HUDEP-2 (cell line): Measurements from ENCODE around the gene SLC10A7.

ENCODE experiments used
- DNase-seq, 76 experiments: peaks; one replicate each; lab custom pipeline; 2025; ENCODE audit not compliant: unreplicated experiment in 76 of 76; lab: John Stamatoyannopoulos, UW

SLC10A7 gene, protein sequence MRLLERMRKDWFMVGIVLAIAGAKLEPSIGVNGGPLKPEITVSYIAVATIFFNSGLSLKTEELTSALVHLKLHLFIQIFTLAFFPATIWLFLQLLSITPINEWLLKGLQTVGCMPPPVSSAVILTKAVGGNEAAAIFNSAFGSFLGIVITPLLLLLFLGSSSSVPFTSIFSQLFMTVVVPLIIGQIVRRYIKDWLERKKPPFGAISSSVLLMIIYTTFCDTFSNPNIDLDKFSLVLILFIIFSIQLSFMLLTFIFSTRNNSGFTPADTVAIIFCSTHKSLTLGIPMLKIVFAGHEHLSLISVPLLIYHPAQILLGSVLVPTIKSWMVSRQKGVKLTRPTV

DNA sequence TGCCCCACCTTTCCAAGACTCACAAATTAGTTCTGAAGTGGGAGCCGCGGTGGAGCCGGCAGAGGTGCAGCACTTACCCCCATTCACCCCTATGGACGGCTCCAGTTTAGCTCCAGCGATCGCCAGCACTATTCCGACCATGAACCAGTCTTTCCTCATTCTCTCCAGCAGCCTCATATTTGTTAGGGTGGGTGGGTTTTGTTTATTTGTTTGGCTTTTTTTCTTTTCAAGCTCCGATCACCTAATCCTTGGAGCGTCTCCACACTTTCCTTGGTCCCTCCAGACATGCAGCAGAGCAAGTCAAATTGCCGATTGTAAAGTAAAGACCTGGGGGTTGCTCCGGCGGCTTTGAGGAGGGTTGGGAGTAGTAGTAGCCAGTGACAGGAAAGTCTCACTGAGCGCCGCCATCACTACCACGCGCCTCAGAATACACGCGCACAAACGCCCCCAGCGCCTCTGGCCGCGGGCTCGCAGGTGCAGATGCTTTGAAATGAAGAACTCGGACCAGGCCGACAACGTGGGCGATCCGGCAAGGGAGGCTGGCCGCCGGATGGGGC is at the start of gene SLC10A7:
TSS of gene SLC10A7 (minus strand) at position 400 of the 557 bp plus-strand sequence. CDS start at position 177, 223 bp downstream.
- DNase-seq, result peak in 68 of 76 experiments; percentile 7 to 77 (median 50)

DNA sequence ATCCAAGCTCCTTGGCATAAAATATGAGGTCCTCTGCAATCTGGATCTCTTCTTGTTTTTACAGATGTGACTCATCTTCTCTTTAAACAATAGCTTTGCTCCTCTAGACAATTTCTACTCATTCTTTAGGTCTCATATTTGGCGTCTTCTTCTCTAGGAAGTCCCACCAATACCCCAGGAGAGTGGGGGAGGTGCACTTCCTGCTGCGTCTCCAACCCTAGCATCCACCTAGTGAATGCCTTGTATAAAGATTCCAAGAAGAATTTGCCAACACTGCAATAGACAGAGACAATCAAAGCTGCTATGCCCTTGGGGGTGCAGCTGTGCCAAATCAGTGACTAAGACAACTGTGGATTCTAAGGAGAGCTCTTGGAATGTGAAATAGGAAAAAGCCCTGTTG is 45.7 kb upstream of the SLC10A7 start:
- no peak for DNase-seq

DNA sequence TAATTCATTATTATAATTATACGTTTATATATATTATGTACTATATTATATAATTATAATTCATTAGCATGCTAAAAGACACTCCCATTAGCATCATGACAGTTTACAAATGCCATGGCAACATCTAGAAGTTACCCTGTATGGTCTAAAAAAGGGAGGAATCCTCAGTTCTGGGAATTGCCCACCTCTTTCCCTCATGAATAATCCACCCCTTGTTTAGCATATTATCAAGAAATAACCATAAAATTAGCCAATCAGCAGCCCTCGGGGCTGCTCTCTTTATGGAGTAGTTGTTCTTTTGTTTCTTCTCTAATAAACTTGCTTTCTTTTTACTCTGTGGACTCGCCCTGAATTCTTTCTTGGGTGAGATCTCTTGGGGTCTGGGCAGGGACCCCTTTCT is 42.8 kb upstream of the SLC10A7 start:
- no peak for DNase-seq

DNA sequence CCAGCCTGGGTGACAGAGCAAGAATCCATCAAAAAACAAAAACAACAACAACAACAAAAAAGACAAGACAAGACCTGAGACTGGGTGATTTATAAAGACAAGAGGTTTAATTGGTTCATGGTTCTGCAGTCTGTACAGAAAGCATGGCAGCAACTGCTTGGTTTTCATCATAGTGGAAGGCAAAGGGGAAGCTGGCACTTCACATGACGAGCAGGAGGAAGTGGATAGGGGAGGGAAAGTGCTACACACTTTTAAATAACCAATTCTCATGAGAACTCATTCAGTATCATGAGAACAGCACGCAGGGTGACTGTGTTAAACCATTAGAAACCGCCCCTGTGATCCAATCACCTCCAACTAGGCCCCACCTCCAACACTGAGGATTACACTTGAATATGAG is 28.4 kb upstream of the SLC10A7 start:
- no peak for DNase-seq

DNA sequence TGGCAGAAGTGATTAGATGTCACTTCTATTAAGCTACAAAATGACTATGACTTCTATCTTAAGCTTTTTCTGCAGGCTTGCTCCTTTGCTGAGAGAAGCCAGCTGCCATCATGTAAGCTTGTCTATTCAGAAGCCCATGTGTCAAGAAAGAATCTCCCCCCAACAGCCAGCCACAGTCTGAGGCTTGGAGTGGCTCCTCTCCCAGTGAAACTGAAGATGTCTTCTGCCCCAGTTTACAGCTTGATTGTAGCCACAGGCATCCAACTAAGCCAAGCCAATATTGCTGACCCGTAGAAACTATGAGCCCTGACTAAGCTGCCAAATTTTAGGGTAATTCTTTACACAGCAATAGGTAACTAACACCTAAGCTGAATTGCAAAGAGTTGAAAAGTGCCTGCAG is 26.7 kb upstream of the SLC10A7 start:
- DNase-seq, result no peak

DNA sequence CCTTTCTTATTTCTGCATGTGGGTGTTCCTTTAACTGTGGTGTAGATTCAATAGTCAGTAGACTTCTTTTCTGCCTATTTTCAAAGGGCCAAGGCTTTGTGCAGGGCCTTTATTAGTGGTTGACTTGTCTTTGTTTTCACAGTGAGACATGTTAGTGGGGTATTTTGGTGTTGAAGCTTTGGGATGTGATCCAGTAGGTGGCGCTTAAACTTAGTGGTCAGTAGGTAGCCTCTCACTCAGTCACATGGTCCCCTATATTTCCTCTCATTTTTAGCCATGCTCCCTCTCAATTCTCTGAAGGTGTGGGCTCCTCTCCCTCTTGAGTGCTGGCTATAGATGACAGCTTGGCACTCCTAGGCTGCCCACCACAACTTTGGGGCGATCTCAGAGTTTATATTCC is 23.4 kb upstream of the SLC10A7 start:
- DNase-seq, result peak in 9 of 76 experiments; percentile 0 to 27 (median 2)

DNA sequence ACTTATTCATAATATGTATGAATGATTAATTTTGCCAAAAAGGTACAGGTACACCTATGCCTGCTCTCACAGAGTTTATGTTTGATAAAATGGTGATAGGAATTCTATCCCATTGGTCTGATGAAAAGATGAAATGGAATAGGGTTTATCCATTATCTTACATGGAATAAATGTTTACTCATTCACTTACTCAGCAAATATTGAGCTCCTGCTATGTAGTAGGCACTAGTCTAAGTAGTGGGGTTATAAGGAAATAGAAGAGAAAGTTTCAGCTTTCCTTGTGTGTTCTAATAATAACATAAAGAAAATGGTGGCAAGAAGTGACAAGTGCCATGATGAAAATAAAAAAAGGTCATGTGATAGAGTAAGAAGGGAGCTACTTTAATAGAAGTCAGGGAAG is 12.4 kb upstream of the SLC10A7 start:
- DNase-seq, result no peak

DNA sequence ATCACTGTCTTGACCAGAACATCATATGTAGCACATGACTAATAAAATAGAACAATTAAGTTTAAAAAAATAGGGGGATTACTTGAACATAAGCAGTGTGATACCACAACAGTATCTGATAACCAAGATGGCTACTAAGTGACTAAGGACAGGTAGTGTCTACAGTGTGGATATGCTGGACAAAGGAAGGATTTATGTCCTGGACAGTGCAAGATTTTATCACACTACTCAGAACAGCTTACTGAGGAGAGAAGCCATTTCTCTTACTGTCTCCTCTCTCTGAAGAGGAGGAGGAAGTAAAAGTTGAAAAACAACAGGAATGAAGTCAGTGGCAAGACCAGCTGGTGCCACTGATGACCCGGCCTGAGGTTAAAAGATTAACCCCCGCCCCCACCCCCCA is 4.0 kb upstream of the SLC10A7 start:
- DNase-seq, result no peak

DNA sequence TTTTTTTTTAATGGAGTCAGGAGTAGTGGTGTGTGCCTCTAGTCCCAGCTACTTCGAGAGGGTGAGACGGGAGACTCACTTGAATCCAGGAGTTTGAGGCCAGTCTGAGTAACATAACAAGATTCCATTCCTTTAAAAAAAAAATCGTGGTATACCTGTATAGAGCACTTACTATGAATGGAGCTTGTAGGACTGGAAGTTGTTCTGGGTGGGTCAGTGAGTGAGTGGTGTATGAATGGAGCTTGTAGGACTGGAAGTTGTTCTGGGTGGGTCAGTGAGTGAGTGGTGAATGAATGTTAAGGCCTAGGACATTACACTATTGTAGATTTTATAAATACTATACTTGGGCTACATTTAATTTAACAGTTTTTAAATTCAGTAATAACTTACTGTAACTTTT is 2.9 kb upstream of the SLC10A7 start:
- DNase-seq, result no peak

DNA sequence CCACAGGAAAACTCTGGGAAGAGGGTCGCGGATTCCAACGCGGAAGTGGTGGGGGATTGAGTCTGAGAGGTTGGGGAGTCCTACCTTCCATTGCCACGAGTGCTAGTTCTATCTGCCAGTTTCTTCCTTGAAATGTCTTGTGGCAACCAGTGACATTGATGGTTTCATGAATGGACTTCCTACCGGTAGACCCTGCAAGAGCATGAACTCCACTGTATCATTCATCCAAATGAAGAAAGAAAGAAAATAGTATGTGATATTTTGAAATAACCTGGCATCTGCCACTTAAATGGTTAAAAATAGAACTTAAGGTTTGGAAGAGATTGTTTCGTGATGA is 1.1 kb upstream of the SLC10A7 start:
- peak in 11 of 76 experiments; percentile 0 to 25 (median 8) for DNase-seq

DNA sequence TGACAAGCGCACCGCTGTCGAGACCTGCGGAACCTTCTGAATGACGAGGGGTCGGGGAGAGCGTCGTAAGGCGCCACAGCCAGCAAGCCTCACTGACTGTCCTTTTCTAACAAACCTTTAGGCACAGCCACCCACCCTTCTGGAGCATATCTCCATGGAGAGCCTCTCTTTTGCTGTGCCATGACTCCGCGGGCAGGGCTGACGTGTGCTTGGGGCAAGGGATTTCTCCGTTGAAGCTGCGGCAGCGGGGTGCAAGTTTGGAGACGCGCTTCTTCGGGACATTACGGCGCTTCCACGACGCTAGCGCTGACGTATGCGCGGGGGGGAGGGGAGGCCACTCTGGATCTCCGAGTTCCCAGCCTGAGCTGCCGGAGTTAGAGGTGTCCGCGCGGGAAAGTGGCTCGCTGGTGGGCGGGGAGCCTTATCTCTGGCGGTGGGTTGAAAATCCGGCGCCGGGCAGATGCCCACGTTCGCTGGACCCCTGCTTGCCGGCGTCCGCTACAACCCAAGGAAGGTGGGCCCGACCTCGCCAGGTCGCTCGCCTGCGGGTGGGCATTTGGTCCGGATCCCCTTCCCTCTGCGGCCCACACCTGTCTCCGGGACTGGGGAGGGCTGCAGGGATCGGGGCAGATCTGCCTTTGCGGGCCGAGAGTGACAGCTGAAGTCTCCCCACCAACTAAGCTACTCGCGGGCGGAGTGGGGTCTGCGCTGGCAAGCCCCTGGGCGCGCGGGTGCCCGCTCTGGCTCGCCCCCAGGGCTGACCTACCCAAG is 543 bp upstream of the SLC10A7 start:
- DNase-seq, result peak; percentile 1 to 86 (median 72)

DNA sequence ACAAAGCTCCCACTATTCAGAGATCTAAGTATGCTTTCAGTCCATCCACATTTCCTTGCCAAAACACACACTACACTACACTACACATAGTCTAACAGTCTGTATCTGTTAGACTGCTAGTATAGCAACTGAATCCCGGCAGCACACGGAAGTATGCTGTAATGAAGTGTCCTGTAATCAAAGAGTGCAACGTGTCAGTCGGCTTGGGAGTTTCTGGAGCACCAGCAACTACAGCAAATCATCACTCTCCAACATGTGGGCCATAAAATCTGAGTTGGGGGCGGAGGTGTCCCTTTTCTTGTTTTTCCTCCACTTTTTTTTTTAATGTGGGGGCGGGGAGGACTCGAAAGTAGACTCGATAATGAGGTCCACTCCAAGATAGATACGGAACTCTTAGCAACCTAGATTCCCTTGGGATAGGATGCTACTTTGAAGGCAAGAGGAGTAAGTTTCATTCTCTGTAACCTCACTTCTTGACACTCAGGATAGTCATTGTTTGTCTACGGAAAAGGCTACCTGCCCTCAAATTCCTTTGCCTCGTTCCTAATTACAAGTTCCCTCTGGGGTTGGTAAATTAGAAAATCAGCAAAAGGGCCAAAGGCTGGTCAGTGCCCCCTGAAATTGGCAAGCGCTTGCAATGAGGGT is 722 bp downstream of the SLC10A7 start:
- peak in 29 of 76 experiments; percentile 1 to 34 (median 13) for DNase-seq

DNA sequence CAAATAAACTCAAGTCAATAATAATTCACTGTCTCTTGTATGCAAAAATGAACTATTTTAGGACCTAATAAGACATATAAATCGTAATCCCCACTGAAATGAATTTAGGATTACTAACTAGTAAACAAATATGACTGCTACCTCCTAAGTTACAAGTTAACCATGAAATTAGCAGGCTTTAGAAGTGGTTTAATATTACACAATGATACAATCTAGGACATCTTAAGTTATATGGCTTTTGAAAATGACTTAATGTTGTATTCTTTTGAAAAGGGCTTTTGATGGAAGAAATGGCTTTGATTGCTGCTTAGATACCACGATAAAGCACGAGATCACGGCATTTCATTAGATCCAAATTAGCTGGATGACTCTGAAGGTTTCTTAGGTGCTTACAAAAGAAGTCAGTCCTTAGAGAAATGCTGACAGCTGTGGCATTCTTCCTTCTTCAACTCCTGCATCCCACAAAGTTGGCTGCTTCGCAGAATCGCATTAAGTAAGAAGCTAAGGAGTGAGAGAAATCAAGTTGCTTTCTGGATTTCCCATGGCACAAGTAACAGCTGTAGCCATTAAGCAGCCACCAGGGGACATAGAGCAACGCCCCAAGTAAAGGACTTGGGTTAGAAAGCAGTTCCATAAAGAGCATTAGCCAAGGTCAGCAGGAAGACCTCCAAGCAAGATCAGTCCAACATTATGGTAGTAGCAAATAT is 6.9 kb downstream of the SLC10A7 start:
- no peak for DNase-seq

DNA sequence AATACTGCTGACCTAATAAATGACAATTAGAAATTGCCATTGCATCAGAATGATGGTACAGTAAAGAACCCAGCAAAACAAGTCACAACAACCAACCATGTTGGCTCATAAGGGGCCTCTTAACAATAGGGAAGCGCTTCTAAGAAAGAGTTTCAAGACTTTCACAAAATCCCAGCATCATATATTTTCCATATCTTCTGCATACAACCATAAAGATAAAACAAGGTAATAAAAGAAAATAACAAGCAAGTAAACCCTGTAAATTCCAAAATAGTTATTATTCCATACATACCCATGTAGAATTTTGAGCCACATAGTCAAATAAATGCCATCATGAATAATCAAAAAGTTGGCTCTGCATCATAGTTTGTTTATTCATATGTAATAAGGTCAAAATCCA is 8.2 kb downstream of the SLC10A7 start:
- no peak for DNase-seq

DNA sequence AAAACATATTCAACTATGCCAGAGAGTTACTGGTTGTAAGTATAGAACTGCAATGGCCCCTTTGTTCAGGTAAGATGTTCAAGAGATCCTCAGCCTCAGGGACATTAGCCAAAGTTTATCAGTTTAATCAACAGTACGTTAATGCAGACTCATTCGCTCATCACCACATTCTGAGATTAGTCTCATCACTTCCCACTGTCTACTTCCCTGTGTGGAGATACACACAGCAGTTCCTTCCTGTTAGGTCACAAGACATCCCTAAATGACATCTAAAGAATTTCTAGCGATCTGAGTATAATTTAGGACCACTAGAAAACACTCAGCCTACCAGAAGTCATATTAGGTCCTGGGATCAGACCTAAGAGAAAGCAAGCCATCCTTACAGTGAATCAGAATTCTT is 10.4 kb downstream of the SLC10A7 start:
- DNase-seq, result peak in 1 of 76 experiments; percentile 11

DNA sequence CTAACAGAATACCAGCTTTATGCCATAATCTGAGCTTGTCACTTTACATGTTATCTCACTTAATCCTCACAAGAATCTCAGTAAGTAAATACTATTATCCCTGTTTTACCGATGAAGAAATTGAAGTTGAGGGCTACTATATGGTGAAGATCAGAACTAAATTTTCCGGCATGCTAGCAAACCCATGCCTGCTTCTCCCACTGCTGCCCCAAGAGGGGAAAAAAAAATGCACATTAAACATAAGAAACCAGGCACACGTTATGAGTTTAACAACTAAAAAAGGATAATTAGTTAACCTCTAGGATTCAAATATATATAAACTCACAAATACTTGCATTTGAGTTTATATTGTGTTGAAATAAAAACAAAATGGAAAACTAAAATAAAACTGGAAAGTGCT is 10.8 kb downstream of the SLC10A7 start:
- DNase-seq, result no peak

DNA sequence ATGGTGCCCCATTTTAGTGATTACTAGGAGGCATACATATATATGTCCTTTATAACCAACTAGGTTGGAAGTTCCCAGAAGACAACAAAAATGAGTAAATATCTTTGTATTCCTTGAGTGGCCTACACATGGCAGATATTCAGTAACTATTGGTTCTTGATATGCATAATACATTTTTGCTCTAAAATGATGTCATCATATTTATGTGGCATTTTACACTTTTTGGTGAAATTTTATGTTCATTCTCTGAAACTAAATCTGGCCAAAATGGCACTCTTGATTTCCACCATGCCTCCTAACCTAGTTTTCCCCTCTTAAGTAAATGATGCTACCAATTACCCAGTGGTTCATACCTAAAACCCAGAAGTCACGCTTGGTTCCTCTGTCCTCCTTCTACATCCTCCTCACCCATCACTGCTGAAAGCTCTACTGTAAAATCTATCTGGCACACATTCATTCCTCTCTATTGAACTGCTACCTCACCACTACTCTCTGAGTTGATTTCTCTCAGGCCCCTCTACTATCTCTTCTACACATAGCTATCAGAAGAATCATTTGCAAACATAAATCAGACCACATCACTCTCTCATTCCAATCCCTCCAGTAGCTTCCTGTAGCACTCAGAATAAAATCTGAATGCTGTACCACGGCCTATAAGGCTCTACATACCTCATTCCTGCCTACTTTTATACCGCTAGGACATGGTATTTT is 13.4 kb downstream of the SLC10A7 start:
- DNase-seq, result no peak

DNA sequence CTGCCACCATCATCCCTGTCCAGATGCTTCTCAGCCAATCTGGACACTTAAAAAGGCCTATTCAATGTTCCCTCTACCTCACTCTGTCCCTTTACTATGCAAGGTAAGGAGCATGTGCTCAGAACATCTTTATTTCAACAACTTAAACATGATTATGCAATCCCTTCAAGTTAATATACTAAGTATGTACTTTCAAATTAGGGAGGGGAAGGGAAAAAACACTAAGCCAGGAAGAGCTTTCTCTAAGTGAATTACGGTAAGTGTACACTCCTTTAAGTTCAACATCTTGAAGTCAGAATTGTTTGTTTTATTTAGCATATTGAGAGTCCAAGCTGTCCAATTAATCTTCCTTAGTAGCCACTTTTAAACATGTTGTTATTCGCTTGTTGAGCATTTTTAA is 14.1 kb downstream of the SLC10A7 start:
- DNase-seq, result no peak

DNA sequence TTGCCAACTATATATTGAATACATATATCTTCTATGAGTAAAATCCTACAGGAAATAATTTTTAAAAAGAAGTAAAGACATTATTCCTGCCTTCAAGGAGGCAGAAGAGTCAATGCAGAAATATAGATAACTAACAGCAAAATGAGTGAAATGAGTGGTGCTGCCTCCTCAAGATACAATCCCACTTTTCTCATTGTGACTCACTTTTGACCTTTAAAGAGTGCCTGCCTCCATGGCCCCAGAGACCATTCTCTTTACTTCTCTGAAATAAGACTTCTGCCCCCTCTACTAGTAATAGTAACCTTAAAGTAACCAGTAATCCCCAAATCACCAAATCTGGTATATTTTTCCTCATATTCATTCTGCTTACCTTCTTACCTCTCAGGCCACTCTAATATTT is 15.5 kb downstream of the SLC10A7 start:
- no peak for DNase-seq

DNA sequence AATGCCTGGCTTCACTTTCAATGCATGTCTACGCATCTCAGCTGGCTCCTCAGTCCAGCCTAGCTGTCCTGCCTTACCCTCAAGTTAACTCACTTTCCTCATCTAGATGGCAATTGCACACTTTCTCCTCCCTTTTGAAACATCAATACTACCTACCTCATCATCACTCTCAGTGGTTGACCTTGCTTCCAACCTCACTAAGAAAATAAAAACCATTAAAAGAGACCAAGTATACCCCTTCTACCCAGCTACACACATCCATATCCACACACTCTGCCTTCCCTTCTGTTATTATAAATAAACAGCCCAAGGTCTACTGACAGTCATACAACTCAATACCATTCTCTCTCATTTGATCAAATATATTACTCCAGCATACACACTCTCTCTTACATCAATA is 21.5 kb downstream of the SLC10A7 start:
- DNase-seq, result no peak
